ENCODE results near the gene TTLL7.

TTLL7 gene, protein sequence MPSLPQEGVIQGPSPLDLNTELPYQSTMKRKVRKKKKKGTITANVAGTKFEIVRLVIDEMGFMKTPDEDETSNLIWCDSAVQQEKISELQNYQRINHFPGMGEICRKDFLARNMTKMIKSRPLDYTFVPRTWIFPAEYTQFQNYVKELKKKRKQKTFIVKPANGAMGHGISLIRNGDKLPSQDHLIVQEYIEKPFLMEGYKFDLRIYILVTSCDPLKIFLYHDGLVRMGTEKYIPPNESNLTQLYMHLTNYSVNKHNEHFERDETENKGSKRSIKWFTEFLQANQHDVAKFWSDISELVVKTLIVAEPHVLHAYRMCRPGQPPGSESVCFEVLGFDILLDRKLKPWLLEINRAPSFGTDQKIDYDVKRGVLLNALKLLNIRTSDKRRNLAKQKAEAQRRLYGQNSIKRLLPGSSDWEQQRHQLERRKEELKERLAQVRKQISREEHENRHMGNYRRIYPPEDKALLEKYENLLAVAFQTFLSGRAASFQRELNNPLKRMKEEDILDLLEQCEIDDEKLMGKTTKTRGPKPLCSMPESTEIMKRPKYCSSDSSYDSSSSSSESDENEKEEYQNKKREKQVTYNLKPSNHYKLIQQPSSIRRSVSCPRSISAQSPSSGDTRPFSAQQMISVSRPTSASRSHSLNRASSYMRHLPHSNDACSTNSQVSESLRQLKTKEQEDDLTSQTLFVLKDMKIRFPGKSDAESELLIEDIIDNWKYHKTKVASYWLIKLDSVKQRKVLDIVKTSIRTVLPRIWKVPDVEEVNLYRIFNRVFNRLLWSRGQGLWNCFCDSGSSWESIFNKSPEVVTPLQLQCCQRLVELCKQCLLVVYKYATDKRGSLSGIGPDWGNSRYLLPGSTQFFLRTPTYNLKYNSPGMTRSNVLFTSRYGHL

DNA sequence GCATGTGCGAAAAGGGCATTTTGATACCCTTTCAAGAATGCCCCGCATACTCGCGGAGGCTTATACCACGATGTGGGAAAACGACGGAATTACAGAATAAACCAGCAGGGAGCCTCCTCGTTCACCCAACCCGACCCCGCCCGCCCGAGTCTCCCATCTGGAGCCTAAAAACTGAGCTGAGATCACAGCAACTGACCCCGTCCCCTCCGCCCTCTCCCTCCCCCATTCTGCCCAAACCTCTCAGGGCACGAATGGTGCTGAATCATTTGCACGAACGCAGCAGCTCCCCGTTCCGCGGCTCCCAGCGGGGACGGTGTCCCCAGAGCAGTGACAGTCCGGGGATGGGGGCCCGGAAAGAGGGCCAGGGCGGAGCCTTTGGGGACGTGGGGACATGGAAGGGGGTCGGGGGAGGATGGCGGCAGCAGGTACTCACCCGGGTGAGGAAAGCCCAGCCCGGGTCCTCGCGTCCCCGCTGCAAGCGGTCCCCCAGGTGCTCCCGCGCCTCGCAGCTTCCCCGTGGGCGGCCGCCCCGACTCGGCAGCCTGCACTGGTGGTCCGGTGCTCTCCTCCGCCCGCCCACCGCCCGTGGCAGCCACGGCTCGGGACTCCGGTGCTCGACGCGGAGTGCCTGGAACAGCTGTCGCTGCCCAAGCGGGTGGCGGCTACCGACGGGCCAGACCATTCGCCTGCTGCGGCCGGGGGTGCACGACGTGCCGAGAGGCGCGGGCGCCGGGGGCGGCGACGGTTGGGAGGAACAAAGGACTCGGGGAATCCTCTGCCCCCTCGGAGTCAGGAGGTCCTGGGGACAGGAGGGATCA lies at the start of gene TTLL7:
Gene TTLL7, minus strand, starts transcription at position 635 of the 818 bp plus-strand sequence. CDS start 46,921 bp downstream, outside the sequence.
- DNase-seq (ENCODE audit: low read depth in 3 of 3) = peak; percentile 19 to 53 (median 41)

DNA sequence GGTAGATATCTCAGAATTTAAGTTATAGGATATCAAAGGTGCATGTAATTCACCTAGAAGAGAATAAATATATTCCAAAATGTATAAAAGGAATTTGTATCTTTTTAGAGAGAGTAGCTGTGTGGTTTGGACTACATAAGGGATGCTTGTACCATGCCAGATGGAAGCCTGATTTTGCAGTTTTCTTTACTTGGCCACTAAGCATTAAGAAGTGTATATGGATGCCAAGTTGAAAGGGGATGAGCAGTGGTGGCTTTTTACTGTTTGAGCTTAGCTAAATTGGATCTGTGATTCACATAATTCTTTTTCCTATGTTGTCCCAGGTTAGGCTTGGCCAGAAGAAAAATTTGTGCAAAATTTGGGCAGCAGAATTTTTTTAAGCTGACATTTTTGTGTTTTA lies 43.5 kb upstream of the TTLL7 start:
- no peak for DNase-seq (ENCODE audit: low read depth in 3 of 3)

DNA sequence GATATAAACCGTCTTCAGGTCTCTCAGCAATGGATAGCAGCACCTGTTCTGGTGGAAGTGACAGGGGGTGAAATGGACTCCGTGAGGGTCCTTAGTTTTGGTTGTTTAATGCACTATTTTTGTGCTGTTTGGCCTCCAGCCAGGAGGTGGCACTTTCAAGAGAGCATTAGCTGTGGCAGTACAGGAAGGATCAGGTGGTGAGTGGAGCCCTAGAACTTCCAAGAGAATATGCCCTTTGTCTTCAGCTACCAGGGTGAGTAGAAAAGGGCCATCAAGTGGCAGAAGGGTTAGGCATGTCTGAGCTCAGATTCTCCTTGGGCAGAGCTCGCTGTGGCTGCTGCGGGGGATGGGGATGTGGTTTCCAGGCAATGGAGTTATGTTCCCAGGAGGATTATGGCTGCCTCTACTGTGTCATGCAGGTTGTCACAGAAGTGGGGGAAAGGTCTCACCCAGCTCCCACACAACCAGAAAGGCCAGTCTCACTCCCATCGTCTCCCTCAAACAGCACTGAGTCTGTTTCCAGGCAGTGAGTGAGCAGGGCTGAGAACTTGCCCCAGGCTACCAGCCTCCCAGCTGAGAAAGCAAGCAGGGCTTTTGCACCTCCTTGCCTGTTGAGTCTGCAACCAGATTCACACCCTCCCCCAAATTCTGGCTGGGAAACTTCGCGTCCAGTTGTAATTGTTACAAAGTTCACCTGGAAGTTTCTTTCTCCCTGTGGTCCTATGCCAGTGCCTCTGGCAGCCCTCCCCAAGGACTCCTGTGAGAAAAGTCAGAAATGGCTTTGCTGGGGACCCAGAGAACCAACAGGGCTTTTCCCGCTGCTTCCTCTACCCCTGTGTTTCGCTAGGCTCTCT lies 39.1 kb upstream of the TTLL7 start:
- DNase-seq (ENCODE audit: low read depth in 3 of 3) = no peak

DNA sequence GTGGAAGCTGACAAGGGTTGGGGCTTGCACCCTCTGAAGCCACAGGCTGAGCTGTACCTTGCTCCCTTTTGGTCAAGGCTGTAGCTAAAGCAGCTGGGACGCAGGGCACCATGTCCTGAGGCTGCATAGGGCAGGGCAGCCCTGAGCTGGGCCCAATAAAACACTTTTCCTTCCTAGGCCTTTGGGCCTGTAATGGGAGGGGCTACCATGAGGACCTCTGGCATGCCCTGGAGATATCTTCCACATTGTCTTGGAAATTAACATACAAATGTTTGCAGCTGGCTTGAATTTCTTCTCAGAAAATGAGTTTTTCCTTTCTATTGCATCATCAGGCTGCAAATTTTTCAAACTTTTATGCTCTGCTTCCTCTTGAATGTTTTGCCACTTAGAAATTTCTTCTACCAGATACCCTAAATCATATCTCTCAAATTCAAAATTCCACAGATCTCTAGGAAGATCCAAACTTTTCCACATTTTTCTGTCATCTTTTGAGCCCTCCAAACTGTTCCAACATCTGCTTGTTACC lies 32.9 kb upstream of the TTLL7 start:
- no peak for DNase-seq (ENCODE audit: low read depth in 3 of 3)

DNA sequence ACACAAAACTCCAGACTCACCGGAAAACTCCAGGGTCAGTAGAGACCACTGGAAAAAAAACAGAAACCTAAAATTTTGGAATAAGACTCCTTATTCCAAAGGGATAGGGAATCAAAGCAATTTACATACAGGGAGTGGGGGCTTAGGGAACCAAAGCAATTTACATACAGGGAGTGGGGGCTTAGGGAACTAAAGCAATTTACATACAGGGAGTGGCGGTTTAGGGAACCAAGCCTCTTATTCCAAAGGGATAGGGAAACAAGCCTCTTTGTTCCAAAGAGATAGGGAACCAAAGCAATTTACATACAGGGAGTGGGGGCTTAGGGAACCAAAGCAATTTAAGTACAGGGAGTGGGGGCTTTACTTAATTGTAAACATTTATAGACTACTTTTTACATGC lies 28.4 kb upstream of the TTLL7 start:
- no peak for DNase-seq (ENCODE audit: low read depth in 3 of 3)

DNA sequence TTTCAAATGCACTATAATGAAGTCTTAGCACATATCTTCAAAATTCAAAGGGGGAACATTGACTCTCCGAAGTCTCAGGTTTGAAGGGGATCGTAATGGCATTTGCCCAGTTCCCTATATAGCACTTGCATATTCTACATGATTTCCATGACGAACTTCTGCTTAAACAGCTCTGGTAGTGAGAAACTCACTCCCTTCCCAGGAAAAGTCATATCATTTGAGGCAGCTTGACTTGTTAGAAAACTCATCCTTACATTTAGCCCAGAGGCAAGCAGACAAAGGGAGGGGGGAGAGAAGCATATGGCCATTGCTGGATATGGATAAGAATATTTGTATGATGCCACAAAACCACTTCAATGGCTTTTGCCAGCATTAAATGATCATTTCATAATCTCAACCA lies 27.0 kb upstream of the TTLL7 start:
- DNase-seq (ENCODE audit: low read depth in 3 of 3) = no peak

DNA sequence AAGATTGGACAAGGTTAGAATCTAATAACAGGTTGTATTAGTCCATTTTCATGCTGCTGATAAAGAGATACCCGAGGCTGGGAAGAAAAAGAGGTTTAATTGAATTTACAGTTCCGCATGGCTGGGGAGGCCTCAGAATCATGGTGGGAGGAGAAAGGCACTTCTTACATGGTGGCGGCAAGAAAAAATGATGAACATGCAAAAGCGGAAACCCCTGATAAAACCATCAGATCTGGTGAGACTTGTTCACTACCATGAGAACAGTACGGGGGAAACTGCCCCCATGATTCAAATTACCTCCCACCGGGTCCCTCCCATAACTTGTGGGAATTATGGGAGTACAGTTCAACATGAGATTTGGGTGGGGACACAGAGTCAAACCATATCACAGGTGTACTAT lies 22.9 kb upstream of the TTLL7 start:
- DNase-seq (ENCODE audit: low read depth in 3 of 3) = no peak

DNA sequence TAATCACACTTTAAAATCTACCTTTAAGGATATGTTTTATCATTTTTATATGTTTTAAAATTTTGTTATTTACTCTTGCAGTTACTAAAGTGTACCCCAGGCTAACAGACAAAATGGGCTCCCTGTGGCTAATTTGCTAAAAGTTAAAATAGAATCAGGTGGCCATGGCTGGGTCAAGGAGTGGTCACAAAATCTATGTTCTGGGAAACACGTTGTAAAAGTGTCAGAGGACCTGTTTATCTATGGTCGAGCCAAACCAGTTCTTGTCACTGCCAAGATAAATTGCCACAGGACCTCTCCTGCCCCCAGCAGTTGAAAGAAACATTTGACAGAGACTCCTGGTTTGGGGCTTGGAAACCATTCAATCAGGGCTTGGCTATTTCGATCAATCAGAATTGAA lies 21.2 kb upstream of the TTLL7 start:
- DNase-seq (ENCODE audit: low read depth in 3 of 3) = no peak

DNA sequence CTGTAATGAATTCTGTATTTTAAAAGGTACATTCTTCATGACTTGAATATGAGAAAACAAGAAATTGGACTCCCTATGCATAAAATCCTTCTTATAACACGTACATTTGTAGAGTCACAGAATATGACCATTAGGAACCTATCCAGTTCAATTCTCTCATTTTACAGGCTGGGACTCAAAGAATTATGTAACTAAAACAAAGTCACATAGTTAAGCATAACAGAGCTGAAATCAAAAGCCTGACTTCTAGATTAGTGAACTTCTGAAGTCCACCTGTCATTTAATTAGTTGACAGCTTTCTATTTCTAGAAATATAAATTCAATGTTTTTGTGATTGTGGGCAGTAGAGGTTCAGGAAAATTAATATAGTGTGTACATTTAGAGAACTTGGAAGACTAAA lies 20.3 kb upstream of the TTLL7 start:
- DNase-seq (ENCODE audit: low read depth in 3 of 3) = no peak

DNA sequence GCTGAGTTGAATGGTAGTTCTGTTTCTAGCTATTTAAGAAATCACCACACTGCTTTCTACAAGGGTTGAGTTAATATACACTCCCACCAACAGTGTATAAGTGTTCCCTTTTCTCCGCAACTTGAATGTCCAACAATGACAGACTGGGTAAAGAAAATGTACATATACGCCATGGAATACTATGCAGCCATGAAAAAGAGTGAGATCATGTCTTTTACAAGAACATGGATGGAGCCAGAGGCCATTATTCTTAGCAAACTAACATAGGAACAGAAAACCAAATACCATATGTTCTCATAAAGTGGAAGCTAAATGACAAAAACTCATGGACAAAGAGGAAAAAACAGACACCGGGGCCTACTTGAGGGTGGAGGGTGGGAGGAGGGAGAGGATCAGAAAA lies 14.8 kb upstream of the TTLL7 start:
- no peak for DNase-seq (ENCODE audit: low read depth in 3 of 3)

DNA sequence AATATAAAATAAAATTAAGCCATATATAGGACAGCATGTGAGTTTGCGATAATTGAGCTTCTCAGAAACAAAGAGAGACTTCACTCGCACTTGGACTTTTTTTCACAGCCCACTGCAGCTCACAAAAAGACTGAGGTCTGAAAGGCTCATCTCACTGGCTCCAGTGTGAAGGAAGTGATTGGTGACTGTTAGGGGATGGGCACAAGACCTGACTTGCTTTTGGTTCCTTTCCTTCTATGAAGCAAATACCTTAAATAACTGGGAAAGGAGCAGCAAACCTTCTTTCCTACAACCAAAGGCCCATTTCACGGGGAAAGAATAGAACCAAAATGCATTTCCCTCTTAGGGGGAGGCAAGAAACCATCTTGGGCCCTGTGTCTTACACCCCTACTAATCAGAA lies 13.1 kb upstream of the TTLL7 start:
- DNase-seq (ENCODE audit: low read depth in 3 of 3) = no peak

DNA sequence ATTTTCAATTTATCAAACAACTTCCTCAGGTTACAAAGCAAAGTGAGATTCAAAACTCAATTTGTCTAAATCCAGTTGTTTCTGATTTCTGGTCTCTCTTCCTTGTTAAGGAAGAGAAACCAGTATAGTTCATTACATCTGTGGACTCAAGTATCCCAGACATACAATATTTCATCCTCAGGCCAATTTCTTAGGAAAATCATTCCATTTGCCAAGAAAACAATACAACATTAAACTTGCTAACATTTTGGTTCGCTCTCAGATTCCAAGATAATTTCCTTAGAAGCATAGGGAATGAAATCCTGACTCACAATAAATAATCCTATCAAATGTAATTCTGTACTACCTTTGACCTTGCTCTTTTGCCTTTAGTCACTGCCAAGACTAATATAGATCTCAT lies 11.2 kb upstream of the TTLL7 start:
- DNase-seq (ENCODE audit: low read depth in 3 of 3) = no peak

DNA sequence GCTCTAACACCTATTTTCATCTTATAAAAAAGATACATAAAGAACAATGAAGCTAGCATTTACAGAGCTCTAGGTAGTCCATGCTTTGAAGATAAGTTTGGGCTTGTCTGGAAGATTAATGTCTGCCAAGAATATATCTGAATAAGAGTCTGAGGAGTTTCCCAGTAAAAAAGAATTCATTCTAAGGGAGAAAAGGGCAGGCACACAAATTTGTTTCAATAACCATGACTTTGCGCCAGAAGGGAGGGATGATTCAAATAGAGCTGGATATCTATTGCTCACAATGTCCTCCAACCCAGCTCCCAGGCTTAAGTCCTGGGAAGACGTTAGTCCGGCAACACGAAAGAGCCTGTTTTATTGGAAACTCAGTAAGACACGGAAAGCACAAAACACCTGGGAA lies 9.7 kb upstream of the TTLL7 start:
- DNase-seq (ENCODE audit: low read depth in 3 of 3) = no peak

DNA sequence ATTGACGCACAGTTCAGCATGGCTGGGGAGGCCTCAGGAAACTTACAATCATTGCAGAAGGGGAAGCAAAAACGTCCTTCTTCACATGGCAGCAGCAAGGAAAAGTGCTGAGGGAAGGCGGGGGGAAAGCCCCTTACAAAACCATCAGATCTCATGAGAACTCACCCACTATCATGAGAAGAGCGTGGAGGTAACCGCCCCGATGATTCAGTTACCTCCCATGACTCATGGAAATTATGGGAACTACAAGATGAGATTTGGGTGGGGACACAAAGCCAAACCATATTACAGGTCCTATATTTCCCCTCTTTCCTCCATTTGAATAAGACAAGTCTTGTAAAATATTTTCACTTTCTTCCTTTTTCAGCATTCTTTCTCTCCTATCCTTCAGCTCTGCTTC lies 7.7 kb upstream of the TTLL7 start:
- DNase-seq (ENCODE audit: low read depth in 3 of 3) = no peak

DNA sequence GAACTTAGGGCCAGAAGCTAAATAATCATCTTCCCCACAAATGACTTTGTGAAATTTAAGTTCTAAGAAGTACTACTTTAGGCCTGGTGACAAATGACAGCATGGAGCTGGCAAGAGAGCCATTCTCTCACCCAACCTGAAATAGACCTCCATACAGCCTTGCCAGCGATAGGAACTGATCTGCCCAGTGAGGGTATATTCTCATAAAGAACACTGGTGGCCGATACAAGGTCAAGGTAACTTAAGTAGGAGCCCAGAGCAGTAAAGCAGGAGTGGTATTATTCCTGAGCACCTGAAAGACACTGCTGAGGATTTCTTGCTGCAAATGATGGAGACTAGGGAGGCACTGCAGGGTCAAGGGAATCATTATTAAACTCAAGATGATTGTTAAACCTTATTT lies 2.6 kb upstream of the TTLL7 start:
- no peak for DNase-seq (ENCODE audit: low read depth in 3 of 3)

DNA sequence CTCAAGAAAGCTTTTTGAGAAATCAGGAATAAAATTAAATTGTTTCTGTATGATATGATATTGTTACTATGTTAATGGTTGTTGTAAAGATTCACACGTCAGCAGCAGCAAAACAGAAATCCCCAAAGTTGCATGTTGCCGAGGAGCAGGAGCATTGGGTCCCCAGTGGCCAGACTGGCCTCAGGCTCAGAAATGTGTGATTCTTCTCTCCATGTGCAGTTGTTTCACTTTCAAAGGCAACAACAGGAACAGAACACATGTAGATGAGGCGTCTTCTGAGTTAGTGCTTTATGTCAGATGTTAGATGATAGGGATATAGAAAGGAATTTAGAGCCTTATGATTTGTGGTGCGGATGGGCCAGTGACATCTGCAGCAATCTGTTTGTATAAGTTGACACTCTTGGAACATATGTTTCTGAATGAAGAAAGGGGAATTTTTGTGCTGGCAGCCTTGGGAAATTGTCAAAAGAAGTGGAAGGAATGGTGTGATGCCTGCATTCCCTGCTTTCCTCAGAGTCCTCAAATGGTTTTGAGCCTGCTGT lies 2.1 kb upstream of the TTLL7 start:
- no peak for DNase-seq (ENCODE audit: low read depth in 3 of 3)

DNA sequence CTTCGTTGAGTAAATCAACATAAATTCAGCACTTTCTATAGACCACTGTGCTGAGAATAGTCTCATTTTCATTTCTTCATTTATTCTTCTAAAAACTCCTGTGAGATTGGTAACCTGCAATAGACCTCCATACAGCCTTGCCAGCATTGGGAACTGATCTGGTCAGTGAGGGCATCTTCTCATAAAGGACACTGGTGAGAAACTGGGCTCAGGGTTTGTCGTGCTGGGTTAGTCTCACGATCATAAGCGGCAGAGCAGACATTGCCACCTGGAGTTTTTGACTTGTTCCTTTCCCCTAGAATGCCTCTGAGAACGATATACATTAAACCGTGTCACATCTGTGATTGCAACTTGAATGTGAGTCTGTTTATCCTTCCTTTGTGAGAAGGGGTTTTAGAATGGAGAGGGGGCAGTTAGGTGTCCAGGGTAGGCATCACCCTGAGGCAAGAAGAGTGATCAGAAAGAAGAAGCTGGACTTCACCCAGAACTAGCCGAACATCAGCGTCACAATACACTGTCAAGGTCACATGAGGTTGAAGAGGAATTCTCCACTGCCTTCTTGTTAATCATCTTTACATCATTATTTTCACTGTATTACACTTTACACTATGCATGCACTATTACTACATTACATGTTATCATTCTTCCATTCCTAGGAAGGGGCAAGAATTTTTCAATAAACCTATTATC lies 1.4 kb upstream of the TTLL7 start:
- no peak for DNase-seq (ENCODE audit: low read depth in 3 of 3)

DNA sequence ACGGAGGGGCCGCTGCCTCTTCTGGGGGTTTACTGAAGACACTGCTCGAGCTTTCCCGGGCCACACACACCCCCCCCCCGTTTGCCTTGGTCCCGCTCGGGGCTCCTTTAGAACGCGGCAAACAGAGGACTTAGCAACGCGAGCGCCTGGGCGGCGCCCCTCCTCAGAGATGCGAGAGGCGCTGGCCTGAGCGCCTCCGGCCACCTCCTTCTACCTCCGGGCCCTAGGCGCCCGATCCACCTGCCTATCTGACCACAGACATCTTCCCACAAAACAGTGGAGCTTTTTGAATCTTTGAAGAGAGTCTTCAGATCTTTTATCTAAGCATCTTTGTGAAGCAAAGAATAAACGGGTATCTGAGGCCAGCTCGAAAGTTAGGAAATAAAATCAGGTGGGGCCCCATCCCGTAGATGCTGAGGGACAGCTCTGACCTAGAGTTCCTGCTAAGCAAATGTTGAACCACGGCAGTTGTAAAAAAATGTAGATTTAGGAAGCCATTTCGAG lies 436 bp upstream of the TTLL7 start:
- peak in 1 of 3 donors; percentile 13 for DNase-seq (ENCODE audit: low read depth in 3 of 3)

DNA sequence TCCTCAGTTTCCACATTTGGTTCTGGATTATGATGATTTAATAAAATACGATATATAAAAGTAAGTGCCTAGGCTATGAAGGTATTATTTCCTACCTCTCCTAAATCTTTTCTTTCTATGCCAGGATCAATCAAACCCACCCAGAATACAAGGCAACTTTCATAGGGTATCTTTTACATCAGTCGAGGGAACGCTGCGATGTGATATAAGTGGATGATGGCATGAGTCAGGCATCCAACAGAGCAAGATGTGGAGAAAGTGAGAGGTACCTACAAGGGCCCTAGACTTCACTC lies 781 bp downstream of the TTLL7 start:
- DNase-seq (ENCODE audit: low read depth in 3 of 3) = no peak

DNA sequence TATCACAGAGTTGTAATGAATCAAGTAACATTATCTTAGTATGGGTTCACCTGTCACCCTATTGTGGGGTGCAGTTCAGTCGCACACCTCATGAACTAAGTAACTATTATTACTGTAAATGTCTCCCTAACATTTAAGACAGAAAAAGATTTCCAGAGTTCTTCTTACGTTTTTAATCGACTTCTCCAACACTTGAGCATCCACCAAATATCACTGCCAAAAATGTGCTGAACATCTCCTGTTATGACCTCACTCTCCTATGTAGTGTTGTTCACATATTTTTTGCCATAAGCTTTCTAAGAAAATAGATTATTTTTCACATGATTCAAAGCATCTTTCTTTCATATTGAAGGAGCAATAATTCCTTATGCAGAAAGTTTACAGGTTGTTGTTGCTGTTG lies 1.3 kb downstream of the TTLL7 start:
- DNase-seq (ENCODE audit: low read depth in 3 of 3) = no peak
